ENCODE data around the gene ARID5B.

The ARID5B gene

DNA sequence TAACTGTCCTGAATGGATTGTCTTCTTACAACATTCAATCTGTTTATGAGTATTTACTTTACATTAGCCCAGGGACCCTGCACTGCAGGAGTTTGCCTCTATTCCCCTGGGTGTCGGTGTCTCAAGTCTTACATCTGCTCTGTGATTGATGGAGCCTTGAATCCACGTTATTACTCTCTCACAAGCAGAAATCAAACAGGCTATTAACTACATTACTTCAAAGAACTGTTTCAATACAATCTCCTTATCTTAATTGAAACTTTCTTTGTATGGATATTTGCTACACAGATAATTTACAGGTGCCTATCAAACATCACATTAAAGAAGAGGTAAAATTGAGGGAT lies 3.1 kb upstream of the ARID5B start (continued):
- TF ChIP-seq ZBTB21 (tag by site-specific recombination; IDR thresholded peaks at IDR 0.05) (no peak), ZFHX2 (tag by site-specific recombination; conservative IDR thresholded peaks at IDR 0.05) (no peak), GLIS2 (tag by site-specific recombination; IDR thresholded peaks at IDR 0.05) (0 out of 2 replicates have a peak, but pooled peaks have one; percentile 33), ZNF654 (tag by site-specific recombination; IDR thresholded peaks at IDR 0.05; ENCODE audit: low read depth) (no peak), WT1 (tag by site-specific recombination; IDR thresholded peaks at IDR 0.05) (peak; percentile 81), SCRT2 (tag by site-specific recombination; IDR thresholded peaks at IDR 0.05) (peak; percentile 56), ZNF133 (tag by site-specific recombination; IDR thresholded peaks at IDR 0.05) (no peak), ZEB2 (tag by site-specific recombination; IDR thresholded peaks at IDR 0.05) (peak; percentile 27; the same call in 1 of the 2 replicates), ZXDB (tag by site-specific recombination; IDR thresholded peaks at IDR 0.05) (peak; percentile 55), ZNF830 (tag by site-specific recombination; IDR thresholded peaks at IDR 0.05; ENCODE audit: low read depth) (no peak), ZNF707 (tag by site-specific recombination; IDR thresholded peaks at IDR 0.05) (no peak), HOXA7 (CRISPR knock-in tag; IDR thresholded peaks at IDR 0.05; ENCODE audit: borderline replicate concordance) (no peak), ZNF24 (tag by site-specific recombination; IDR thresholded peaks at IDR 0.05) (peak; percentile 57; the same call in 1 of the 2 replicates)
- TF ChIP-seq, protein P1, sequence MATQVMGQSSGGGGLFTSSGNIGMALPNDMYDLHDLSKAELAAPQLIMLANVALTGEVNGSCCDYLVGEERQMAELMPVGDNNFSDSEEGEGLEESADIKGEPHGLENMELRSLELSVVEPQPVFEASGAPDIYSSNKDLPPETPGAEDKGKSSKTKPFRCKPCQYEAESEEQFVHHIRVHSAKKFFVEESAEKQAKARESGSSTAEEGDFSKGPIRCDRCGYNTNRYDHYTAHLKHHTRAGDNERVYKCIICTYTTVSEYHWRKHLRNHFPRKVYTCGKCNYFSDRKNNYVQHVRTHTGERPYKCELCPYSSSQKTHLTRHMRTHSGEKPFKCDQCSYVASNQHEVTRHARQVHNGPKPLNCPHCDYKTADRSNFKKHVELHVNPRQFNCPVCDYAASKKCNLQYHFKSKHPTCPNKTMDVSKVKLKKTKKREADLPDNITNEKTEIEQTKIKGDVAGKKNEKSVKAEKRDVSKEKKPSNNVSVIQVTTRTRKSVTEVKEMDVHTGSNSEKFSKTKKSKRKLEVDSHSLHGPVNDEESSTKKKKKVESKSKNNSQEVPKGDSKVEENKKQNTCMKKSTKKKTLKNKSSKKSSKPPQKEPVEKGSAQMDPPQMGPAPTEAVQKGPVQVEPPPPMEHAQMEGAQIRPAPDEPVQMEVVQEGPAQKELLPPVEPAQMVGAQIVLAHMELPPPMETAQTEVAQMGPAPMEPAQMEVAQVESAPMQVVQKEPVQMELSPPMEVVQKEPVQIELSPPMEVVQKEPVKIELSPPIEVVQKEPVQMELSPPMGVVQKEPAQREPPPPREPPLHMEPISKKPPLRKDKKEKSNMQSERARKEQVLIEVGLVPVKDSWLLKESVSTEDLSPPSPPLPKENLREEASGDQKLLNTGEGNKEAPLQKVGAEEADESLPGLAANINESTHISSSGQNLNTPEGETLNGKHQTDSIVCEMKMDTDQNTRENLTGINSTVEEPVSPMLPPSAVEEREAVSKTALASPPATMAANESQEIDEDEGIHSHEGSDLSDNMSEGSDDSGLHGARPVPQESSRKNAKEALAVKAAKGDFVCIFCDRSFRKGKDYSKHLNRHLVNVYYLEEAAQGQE (tag by site-specific recombination; IDR thresholded peaks at IDR 0.05): no peak
- TF ChIP-seq, protein P2, sequence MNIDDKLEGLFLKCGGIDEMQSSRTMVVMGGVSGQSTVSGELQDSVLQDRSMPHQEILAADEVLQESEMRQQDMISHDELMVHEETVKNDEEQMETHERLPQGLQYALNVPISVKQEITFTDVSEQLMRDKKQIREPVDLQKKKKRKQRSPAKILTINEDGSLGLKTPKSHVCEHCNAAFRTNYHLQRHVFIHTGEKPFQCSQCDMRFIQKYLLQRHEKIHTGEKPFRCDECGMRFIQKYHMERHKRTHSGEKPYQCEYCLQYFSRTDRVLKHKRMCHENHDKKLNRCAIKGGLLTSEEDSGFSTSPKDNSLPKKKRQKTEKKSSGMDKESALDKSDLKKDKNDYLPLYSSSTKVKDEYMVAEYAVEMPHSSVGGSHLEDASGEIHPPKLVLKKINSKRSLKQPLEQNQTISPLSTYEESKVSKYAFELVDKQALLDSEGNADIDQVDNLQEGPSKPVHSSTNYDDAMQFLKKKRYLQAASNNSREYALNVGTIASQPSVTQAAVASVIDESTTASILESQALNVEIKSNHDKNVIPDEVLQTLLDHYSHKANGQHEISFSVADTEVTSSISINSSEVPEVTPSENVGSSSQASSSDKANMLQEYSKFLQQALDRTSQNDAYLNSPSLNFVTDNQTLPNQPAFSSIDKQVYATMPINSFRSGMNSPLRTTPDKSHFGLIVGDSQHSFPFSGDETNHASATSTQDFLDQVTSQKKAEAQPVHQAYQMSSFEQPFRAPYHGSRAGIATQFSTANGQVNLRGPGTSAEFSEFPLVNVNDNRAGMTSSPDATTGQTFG (tag by site-specific recombination; IDR thresholded peaks at IDR 0.05; ENCODE audit: borderline replicate concordance): no peak
- TF ChIP-seq, protein P3, sequence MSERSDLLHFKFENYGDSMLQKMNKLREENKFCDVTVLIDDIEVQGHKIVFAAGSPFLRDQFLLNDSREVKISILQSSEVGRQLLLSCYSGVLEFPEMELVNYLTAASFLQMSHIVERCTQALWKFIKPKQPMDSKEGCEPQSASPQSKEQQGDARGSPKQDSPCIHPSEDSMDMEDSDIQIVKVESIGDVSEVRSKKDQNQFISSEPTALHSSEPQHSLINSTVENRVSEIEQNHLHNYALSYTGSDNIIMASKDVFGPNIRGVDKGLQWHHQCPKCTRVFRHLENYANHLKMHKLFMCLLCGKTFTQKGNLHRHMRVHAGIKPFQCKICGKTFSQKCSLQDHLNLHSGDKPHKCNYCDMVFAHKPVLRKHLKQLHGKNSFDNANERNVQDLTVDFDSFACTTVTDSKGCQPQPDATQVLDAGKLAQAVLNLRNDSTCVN (tag by site-specific recombination; optimal IDR thresholded peaks at IDR 0.05): no peak
- TF ChIP-seq, protein P4, sequence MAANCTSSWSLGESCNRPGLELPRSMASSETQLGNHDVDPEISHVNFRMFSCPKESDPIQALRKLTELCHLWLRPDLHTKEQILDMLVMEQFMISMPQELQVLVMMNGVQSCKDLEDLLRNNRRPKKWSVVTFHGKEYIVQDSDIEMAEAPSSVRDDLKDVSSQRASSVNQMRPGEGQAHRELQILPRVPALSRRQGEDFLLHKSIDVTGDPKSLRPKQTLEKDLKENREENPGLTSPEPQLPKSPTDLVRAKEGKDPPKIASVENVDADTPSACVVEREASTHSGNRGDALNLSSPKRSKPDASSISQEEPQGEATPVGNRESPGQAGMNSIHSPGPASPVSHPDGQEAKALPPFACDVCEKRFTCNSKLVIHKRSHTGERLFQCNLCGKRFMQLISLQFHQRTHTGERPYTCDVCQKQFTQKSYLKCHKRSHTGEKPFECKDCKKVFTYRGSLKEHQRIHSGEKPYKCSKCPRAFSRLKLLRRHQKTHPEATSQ (tag by site-specific recombination; IDR thresholded peaks at IDR 0.05): no peak

DNA sequence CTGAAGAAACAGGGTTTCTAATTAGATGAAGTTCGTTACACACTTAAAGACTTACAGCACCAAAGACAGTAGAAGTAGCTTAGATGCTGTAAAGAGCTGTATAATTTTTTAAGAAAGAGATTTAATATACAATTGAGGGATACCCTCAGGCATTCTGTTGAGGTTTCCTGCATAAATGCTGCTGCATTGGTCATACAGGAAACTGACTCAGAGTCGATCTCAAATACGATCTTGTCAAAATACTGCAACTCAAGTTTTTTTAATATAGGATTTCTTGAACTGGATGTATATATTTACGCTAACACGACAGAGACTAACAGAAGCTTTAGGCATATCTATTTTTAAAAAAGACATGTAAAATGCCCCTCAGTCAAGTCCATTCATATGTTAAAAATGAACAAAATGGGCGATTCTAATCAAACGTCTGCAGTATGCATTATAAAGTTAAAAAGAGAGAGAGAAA lies 2.4 kb upstream of the ARID5B start:
- Histone ChIP-seq H3K4me1 (ENCODE audit: control insufficient read depth, insufficient read depth, low read length) (peaks cover 13% of the 10 kb centered on the region), H3K27ac (ENCODE audit: extremely low read depth, low read depth, low read length) (peak overlapping the region; percentile 100), H3K9me3 (ENCODE audit: control insufficient read depth, insufficient read depth, low read depth, low read length) (no peaks in the 10 kb centered on the region), H3K4me3 (ENCODE audit: low read depth, low read length) (peak overlapping the region; percentile 21), H3K36me3 (ENCODE audit: control insufficient read depth in 2 of 2, insufficient read depth in 1 of 2, low read length in 2 of 2) (no peaks in the 10 kb centered on the region)
- CTCF ChIA-PET: interaction anchor here (0.5 to 1.8 kb wide), 9 partner anchors 119 to 1067 kb away, joined by 3 to 6 read pairs (median 4); no protein-coding TSS in a partner anchor
- POLR2A ChIA-PET: no interaction called here
- TF ChIP-seq ZNF433 (tag by site-specific recombination; IDR thresholded peaks at IDR 0.05; ENCODE audit: low read depth) (no peak), ZNF335 (tag by site-specific recombination; conservative IDR thresholded peaks at IDR 0.05) (peak; percentile 98), ZNF10 (tag by site-specific recombination; IDR thresholded peaks at IDR 0.05) (peak; percentile 59; the same call in 1 of the 2 replicates), ZNF707 (tag by site-specific recombination; IDR thresholded peaks at IDR 0.05) (no peak), ZNF266 (tag by site-specific recombination; IDR thresholded peaks at IDR 0.05; ENCODE audit: low read depth) (no peak)
- TF ChIP-seq, protein P5, sequence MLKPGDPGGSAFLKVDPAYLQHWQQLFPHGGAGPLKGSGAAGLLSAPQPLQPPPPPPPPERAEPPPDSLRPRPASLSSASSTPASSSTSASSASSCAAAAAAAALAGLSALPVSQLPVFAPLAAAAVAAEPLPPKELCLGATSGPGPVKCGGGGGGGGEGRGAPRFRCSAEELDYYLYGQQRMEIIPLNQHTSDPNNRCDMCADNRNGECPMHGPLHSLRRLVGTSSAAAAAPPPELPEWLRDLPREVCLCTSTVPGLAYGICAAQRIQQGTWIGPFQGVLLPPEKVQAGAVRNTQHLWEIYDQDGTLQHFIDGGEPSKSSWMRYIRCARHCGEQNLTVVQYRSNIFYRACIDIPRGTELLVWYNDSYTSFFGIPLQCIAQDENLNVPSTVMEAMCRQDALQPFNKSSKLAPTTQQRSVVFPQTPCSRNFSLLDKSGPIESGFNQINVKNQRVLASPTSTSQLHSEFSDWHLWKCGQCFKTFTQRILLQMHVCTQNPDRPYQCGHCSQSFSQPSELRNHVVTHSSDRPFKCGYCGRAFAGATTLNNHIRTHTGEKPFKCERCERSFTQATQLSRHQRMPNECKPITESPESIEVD (tag by site-specific recombination; IDR thresholded peaks at IDR 0.05): peak; percentile 80
- TF ChIP-seq, protein P6, sequence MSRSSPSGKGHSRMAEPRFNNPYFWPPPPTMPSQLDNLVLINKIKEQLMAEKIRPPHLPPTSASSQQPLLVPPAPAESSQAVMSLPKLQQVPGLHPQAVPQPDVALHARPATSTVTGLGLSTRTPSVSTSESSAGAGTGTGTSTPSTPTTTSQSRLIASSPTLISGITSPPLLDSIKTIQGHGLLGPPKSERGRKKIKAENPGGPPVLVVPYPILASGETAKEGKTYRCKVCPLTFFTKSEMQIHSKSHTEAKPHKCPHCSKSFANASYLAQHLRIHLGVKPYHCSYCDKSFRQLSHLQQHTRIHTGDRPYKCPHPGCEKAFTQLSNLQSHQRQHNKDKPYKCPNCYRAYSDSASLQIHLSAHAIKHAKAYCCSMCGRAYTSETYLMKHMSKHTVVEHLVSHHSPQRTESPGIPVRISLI (tag by site-specific recombination; IDR thresholded peaks at IDR 0.05): peak; percentile 60; the same call in 1 of the 2 replicates
- TF ChIP-seq, protein P7, sequence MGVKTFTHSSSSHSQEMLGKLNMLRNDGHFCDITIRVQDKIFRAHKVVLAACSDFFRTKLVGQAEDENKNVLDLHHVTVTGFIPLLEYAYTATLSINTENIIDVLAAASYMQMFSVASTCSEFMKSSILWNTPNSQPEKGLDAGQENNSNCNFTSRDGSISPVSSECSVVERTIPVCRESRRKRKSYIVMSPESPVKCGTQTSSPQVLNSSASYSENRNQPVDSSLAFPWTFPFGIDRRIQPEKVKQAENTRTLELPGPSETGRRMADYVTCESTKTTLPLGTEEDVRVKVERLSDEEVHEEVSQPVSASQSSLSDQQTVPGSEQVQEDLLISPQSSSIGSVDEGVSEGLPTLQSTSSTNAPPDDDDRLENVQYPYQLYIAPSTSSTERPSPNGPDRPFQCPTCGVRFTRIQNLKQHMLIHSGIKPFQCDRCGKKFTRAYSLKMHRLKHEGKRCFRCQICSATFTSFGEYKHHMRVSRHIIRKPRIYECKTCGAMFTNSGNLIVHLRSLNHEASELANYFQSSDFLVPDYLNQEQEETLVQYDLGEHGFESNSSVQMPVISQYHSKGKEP (tag by site-specific recombination; IDR thresholded peaks at IDR 0.05): peak; percentile 98

All from HEK293 (cell line).